NAMALWA (cell line): ENCODE measurements around the gene DYRK1B.

Source experiments
- DNase-seq: peaks from one replicate; pipeline ENCODE4 v3.0.0-alpha.2; 2015; ENCODE audit warnings: low spot score

The DYRK1B gene

GRCh38 chr19:39852882-39853281 is 18.9 kb upstream of the DYRK1B start:
- DNase-seq, result no peak

DNA sequence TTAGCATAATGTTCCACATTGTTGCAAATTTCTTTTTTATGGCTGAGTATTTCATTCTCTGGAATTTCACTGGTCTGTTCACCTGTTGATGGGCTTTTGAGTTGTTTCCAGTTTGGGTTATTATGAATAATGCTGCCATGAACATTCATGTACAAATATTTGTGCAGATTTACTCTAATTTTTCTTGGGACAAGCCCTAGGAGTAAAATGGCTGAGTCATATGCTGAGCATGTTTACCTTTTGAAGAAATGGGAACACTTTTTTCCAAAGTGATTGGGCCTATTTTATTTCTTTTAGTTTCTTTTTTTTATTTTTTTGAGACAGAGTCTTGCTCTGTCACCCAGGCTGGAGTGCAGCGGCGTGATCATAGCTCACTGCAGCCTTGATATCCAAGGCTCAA is 16.9 kb upstream of the DYRK1B start:
- no peak for DNase-seq

- no peak for DNase-seq
Measured at GRCh38 chr19:39848392-39848791, 14.4 kb upstream of the DYRK1B start.

DNA sequence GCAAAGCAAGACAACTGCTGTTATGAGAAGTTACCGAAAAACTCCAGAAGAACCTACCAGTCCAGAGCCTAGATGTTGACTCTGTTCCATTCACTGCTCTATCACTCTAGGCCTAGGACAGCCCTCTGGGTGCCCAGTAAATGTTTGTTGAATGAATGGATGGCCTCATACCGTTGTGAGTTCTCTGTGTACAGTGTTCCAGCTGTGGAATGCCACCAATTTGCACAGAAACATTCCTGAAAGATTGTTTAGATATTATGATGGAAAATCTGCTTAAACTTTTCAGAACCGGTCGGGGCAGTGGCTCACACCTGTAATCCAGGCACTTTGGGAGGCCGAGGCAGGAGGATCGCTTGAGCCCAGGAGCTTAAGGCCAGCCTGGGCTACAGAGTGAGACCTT is 13.6 kb upstream of the DYRK1B start:
- DNase-seq, result no peak

DNA sequence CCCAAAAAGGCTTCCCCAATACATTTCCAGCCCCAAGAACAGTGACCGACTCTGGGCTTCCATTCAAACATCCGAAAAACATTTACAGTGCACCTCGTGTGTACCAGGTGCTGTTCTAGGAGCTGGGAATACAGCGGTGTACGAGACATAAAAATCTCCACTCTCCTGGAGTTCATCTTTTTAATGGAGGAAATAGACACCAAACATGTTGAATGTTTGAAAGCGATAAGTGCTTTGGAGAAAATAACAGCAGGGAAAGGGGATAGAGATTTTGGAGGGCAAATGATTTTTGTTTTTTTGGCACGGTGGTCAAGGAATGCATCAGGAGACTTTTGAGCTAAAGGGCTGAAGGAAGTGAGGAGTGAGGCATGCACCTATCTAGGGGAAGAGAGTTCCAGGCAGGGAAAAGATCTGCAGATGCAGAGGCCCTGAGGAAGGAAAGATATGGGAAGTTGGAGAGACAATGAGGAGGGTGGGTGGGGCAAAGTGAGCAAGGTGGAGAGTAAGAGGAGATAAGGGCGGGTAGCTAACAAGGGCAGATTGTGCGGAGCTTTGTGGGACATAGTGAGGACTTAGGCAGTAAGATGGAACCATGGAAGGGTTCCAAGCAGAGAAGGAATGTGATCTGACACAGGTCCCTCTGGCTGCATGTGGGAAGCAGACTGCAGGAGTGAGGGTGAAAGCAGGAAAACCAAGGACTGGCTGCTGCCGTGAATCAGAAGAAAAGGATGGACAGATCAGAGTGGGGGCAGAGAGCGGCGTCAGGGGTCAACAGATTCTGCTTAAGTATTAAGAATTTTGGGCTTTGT is 12.9 kb upstream of the DYRK1B start:
- no peak for DNase-seq

- peak; percentile 96 for DNase-seq
Measured at GRCh38 chr19:39845933-39846677, 12.1 kb upstream of the DYRK1B start, which contains the start of gene FBL. FBL (minus strand) TSS chr19:39846379; CDS start chr19:39846300, 79 bp downstream.

DNA sequence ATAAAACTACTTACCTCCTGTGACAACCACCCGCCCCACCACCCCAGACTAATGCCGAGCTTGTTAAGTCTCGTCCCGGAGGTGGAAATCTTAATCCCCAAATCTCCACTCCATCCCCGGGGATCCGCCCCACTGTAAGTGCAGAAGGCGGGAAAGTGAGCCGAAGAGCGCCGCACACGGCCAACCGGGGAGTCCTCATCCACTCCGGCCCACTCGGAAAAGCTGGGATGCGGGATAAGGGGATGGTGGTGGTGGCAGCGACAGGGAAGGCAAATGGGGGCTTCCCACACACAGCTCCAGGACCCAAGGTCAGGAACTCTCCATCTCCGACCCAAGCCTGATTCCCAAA is 11.6 kb upstream of the DYRK1B start:
- DNase-seq, result peak; percentile 19

DNA sequence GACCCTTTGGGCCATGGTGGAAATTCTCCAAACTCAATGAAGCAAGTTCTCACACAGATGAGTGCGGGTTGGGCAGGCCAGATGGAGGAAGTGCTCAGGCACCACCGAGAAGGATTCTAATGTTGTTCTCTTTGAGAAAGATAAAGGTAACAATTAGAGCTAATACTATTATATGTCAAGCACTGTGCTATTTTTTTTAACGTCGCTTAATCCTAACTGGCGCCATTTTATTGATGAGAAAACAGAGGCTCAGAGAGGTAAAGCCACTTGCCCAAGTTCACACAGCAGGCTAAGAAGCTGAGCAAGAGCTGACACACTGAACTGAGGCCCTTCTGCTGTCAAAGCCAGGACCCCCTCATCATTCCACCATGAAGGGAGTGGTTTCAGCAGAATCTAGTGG is 11.2 kb upstream of the DYRK1B start:
- DNase-seq, result peak; percentile 60

GRCh38 chr19:39843919-39844793 is 10.2 kb upstream of the DYRK1B start:
- DNase-seq, result peak; percentile 85

- DNase-seq, result no peak
Measured at GRCh38 chr19:39842693-39843435, 8.9 kb upstream of the DYRK1B start.

DNA sequence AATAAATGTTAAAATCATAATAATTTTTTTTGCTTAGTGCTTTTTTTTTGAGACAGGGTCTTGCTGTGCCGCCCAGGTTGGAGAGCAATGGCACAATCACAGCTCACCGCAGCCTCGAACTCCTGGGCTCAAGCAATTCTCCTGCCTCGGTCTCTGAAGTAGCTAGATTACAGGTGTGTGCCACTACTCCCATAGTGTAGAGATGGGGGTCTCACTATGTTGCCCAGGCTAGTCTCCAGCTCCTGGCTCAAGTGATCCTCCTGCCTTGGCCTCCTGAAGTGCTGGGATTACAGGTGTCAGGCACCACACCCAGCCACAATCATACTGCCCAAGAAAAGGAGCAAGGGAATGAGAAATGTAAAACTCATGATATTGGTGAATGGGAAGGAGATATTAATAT is 7.1 kb upstream of the DYRK1B start:
- DNase-seq, result no peak

- no peak for DNase-seq
Measured at GRCh38 chr19:39840492-39840891, 6.5 kb upstream of the DYRK1B start.

DNA sequence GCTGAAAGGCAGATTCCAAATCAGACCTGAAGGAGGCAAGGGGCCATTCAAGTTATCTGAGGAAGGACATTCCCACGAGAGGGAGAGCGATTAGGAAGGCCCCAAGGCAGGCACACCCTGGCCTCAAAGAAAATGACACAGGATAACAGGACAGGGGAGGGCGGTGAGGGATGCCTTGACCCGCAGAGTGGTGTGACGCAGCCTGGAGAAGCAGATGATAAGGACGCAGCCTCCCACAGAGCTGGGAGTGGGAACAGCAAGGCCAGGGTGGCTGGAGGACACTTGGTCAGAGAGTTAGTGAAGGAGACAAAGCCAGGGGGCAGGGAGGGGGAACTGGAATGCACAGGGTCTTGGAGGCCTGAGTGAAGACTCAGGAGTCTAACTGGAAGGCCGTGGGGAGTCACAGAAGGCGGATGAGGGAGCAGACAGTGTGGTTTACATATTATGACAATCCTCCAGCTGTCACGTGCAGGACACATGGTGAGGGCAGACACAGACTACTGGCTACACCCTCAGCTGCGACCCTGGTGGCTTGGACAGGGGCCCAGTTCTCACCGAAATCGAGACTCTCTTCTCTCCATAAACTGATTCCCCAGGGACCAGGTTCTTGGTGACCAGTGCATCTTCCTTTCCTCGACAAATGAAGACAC is 5.8 kb upstream of the DYRK1B start:
- no peak for DNase-seq

DNA sequence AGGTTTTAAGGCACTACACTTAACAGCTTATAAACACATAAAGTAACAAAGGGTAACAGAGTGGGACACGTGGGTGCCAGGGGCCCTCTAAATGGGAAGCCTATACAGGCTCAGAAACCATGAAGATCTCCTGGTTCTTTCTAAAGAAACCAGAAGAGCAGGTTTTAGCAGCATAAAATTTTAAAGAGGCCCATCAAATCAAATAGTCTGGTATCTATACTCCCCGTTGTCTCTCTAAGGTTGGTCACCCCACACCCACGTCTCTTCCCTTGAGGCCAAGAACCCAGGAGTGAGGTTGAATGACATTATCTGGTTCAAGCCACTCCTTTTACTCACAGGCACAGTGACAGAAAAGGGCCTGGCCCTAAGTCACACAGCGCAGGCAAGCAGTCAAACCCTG is 4.6 kb upstream of the DYRK1B start:
- DNase-seq, result no peak

- DNase-seq, result no peak
Measured at GRCh38 chr19:39837978-39838377, 4.0 kb upstream of the DYRK1B start.

DNA sequence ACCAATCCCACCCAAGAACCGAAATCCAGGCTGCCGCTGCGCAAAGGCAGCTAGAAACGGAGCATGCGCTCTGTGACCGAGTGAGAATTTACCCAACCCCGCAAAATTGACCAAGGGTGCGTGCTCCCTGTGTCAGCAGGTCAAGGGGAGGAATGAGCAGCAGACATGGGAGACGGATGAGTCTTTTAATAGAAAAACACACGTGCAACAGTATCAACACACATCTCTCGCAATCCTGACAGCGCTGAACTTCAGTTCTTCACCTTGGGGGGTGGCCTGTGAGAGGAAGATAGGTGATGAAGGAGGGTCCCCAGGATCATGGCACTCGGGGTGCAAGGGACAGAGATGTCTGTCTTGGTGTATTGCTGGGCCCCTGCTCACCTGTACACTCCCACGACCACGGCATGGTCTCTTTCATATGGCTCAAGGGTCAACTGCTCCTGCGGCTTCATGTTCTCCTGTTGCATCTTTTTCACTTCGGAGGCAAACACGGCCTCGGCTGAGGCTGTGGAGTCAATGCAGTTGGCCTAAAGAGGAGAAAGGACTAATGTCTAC is 402 bp upstream of the DYRK1B start:
- no peak for DNase-seq

- no peak for DNase-seq
Measured at GRCh38 chr19:39833160-39833463, 850 bp downstream of the DYRK1B start.

GRCh38 chr19:39832341-39833083 is 1.4 kb downstream of the DYRK1B start:
- no peak for DNase-seq

DNA sequence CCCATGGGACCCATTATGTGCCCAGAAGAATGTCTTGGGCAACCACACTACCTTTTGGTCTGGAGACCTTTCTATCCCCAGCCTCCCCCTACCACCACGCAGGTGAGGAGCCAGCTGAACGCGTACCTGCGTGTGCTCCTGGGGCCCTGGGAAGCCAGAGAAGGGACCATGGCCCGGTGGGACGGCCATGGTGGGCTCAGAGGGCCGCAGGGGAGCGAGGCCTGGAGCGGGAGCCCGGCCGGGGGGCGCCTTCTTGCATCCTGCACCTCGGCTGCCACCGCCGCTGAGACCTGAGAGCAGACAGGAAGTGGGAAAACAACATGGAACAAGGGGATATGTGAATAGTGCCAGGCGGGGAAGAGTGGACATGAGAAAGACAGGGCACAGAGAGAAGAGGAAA is 2.3 kb downstream of the DYRK1B start:
- no peak for DNase-seq

GRCh38 chr19:39830847-39831246 is 3.1 kb downstream of the DYRK1B start:
- DNase-seq, result no peak
